ENCODE data around the gene PLAAT2.
"Not testable (repeated sequence)": the region's sequence is repeated elsewhere in the genome, so short reads cannot be mapped to it uniquely, and the experiment has no call there.

PLAAT2 gene

DNA sequence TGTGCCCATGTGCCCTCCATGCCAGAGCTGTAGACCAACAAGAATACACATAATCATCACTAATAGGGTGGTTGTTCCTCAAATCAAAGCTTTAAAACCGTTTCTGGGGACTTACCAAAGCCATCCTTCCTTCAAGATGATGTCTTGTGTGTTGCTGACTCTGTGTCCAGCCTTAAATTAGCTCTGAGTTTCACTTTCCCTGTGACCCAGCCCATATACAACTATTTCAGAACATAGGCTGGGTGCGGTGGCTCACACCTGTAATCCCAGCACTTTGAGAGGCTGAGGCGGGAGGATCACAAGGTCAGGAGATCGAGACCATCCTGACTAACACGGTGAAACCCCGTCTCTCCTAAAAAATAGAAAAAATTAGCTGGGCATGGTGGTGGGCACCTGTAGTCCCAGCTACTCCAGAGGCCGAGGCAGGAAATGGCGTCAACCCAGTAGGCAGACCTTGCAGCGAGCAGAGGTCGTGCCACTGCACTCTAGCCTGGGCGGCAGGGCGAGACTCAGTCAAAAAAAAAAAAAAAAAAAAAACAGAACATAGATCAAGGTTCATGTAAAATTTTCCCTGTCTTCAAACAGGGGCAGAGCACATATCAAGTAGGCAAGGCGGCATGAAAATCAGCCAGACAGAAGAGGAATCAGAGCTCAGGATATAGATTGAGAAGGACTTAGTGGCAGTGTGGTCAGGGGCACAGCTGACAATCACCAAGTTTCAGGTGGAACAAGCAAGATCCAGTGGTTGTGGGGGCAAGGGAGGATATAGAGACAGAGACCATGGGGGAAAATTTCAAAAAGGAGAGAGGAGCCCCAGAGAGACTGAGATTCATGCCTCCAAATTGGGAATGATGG, at the start of gene PLAAT2:
Gene PLAAT2, minus strand, starts transcription at position 179 of the 855 bp plus-strand sequence. Its CDS starts 55 bp downstream, at position 124.
- no peak for DNase-seq

DNA sequence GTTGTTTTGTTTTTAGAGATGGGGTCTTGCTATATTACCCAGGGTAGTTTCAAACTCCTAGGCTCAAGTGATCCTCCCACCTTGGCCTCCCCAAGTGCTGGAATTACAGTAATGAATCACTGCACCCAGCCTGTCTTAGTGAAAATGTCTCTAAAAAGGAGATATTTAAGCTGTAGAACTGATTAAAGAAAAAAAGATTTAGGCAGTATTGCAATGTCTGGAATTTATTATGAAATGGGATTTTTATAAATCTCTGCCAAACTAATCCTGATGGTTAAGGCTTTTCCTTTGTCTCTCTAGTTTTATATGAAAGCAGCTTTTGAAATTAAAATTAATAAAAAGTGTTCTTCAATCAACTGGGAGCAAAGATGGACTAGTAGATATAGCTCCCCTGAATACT, 49.0 kb upstream of the PLAAT2 start:
- no peak for DNase-seq

DNA sequence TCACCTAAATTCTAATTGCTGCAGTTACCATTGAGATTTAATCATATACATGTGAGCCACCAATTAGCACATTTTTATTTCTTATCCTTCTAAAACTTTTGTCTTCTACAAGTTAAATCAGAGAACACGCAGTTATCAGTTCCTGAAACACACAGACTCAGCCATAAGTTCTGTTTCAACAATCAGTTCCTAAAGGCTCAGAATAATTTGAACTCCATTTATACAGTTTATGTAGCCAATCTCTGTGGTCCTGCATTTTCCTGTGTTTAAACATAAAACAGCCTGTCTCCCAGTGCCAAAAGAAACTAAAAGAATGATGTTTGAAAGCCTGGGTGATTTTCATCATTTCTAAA, 48.2 kb upstream of the PLAAT2 start:
- no peak for DNase-seq

DNA sequence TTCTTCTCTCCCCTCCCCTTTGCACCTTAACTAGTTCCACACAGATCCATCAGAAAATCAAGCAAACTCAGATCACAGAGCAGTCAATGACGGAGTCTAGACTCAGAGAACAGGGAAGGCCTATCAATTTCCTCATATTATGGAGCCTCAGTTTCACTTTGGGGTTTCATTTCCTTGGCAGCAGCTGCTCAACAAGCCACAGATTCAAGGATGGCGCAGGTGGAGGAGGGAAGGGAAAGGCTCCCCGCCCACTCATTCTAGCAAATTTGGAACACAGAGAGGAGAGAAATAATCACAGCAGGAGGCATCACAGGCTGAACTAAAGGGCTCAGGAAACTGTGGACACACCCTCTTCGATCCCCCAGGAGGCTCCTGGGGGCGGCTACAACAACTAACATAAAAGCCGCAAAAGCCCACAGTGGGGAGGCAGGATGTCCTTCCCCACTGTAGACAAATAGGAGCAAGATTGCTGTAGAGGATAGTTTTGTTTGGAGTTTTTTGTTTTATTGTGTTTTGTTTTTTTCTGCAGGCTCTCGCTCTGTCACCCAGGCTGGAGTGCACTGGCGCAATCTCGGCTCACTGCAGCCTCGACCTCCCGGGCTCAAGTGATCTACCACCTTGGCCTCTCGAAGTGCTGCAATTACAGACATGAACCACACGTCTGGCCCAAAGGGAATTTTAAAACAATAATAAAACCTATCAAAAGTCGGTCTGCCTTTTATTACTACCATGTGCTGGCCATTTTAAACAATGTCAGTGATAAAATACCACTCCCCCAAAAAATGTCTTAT, 47.6 kb upstream of the PLAAT2 start:
- DNase-seq, result no peak

DNA sequence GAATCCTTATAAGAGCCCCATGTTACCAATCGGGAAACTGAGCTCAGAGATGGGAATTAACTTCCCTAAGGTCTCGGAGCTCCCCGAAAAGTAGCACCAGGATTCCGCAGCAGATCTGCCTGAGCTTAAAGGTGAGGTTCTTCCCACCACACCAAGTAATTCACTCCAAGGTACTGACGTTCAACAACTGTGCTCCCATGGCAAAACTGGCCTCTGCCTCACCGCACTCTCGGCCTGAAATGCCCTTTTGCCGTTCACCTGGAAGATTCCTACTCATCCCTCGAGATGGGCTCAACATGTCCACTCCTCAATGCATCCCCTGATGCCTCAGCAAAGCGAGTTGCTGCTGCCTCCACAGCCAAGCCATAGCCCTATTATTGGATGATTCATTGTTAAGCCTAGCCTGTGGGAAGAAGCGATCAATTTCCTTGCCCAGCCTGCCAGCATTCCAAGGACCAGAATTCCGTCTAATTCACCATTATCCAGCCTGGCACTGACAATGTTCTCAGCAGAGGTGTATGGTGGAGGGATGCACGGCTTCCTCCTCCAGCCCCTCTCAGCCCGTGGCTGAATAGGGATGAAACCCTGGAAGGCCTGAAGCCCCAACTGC, 46.9 kb upstream of the PLAAT2 start:
- DNase-seq, result no peak

DNA sequence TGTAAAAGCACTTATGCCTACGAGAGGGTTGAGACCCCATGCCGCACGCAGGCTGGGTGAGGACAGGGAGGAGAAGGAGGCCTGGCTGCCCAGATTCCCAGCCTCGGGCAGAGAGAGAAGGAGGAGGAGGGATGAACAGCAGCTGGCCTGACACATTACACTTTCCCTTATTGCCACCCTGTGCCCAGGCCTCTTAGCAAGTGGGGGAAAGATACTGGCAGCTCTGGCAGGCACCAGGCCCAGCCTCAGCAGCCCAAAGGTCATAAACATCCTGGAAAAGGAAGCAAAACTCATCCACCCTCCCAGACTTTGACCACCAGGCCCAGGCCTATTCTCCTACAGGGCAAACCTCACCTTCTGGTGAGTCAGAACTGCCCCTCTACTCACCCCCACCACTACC, 46.4 kb upstream of the PLAAT2 start:
- DNase-seq, result no peak

DNA sequence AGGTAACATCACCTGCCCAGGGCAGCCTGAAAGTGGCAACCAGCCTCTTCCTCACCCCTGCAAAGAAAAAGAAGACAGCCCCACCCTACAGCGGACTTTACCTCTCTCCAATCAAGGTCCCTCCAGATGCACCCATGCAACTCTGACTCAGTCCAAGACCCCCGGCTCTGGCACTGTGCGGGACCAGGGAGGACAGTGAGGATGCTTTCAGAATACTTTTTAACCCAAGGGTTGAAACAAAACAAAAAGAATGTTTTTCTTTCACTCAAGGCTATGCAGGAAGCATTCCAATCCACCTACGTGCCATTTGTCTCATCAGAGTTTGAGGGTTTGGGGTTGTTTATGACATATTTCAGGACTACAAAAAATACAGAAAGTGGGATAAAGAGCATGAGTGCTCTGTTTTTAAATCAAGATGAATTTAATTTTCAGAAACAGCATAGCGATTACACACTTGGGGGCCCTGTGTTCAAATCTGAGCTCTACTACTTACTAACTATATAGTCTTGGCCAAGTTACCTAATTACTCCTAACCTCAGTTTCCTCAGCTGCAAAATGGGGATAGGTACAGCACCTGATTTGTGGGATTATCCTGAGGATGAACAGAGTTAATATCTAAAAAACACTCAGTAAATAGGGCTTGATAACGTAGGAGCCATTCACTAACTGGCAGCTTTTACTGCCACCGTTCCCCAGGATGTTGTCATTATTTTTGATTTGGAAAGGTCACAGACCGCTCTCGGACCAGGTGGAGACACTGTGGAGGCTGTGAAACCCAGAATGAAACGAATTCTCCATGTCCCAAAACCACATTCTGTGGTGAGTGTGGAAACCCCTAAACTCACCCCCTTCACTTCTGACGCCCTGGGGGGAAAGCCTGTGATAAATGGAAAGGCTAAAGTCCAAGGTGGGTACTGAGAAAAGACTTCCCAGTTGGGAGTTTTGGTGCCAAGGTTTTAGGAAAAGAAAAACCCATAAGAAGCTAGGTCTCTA, 45.5 kb upstream of the PLAAT2 start:
- no peak for DNase-seq

DNA sequence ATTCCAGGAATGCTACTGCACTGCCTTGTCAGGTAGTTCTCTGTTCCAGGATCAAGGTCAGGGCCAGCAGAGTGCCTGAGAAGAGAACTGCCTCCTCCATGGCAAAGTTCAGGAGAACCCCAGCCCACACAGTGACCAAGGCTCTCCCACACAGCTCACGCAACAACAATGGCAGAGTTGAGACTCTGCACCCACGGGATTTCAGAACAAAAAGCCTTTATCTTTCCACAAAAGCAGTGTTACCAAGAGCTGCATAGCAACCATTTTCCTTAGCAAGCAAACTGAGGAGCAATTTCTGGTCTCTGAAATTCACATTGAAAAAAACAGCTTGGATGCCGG, 40.0 kb upstream of the PLAAT2 start:
- no peak for DNase-seq

DNA sequence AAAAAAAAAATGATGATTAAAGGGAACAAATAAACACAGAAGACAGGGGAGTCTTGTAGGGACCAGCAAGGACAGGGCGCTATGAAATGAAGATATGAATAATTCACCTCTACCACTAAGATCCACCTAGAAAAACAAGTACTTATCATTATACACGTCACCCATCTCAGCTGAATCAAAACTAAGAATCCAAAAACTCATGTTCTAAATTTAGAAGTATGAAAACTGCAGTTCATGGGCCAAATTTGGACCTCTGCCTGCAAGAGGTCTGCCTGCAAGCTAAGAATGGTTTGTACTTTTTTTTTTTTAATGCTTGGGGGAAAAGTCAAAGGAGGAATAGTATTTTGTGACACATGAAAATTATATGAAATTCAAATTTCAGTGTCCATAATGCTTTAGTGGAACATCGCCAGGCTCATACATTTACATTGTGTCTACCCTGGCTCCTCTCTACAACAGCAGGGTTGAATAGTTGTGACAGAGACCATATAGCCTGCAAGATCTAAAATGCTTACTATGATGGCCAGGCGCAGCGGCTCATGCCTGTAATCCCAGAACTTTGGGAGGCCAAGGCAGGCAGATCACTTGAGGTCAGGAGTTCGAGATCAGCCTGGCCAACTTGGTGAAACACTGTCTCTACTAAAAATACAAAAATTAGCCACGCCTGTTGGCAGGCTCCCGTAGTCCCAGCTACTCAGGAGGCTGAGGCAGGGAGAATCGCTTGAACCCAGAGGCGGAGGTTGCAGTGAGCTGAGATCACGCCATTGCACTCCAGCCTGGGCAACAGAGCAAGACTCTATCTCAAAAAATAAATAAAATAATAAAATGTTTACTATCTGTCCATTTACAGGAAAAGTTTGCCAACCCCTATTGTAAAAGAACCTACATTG, 39.4 kb upstream of the PLAAT2 start:
- DNase-seq, result not testable (repeated sequence)

DNA sequence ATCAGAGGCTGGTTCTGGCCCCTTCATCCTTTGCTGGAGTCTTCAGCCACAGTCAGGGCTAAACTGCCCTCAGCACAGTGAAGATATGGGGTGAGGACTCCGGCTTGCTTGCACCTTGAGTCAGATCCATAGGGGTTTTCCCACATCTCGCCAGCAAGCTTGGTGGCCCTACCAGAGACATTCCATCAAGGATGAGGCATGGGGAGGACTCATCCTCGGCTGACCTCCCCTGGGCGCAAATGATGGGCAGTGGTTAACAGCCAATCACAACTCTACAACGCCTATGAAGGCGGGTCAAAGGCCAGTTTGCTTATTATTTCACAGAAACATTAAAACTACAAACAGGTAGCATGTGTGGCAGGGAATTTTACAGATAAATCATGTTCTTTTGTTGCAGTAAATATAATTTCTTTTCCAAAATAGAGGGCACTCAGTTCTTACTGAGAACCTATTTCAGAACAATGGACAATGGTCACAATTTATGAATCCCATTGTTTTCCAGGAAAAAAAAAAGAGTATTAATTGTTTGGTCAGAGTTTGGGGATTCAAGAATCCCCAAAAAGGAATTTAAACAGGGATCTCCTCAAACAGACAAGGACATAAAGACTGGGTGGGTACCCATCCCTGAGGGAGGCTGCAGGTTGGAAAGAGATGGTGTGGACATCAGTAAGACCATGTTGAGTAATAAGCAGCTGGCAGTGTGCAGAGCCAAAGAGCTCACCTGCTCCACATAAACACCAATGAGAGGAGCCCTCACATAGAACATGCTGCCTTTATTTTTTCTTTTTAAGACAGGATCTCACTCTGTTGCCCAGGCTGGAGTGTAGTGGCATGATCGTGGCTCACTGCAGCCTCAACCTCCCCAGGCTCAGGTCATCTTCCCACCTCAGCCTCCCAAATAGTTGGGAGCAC, 36.3 kb upstream of the PLAAT2 start:
- DNase-seq, result no peak

DNA sequence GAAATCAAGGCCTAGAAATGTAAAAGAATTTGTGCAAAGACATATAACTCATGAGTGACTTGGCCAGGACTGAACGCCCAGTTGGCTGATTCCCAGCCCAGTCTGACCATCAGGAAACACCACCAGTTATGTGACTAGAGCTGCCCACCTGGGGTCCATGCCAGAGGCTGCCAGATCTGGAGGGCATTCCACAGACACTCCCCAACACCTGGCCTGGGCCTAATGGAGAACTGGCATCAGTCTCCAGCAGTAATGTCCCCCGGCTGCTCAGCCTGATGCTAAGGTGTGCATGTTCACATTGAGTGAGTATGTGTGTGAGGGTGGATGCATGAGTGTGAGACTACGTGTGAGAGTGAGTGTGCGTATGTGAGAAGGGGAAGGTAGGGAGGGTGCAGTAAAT, 35.4 kb upstream of the PLAAT2 start:
- no peak for DNase-seq

DNA sequence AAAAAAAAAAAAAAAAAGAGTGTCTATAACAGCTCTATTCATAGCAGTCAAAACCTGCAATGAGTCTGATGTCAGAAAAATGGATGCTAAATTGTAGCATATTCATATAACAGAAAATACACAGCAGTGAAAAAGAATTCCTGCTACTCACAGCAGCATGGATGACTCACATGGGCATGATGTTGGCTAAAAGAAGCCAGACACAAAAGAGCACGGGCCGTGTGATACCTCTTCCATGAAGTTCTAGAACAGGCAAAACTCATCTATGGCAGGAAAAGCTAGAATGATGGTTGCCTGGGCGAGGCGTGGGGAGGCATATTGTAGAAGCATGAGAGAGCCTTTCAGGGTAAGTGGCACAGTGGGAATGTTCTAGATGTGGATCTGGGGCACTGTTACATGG, 32.1 kb upstream of the PLAAT2 start:
- DNase-seq, result no peak

DNA sequence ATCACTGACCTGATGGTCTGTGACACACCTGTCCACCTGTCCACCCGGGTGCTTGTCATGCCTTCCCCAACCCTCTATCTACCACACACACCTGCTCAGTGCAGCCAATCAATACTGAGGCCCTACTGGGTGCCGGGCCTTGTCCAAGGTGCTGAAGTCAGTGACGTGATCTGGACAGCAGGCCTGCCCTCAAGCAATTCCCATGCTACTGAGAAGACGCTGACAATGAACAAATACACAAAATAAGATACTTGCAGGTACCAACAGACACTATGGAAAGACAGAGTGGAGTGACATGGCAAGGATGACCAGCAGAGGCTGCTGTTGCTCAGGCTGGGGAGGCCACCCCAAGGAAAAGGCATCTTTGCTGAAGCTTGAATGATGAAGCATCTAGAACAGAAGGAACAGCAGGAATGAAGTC, 29.8 kb upstream of the PLAAT2 start:
- DNase-seq, result no peak

DNA sequence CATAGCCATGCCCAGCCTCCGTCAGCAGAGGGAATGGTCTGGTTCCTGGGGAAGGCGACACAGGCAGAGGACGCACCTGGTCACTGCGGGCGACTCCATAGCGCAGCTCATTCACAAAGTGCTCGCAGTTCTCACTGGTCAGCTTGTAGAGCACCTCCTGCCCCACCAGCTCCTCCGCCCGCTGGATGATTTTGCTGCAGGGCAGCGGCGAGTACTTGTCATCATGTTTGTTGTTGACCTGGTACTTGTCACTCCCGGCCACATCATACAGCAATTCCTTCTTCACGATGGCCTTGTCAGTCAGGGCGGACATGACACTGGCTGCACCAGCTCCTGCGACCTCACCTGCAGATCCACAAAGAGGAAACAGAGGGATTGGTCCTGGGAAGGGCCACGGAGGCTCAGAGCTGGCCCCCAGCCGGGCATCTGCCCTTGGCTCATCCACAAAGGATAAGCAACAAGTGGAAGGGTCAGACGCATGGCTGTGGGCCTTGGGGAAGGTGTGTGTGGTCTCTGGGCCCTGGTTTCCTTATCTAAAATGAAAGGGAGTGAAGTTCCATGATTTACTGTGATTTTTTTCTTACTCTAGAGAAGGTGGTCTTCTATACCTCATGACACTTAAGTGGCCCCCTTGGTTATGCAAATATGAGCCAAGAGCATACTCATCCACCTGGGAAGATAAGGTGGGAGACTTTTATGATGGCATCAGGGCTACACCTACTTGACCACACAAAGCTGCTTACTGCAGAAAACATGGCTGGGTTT, 27.0 kb upstream of the PLAAT2 start:
- DNase-seq, result no peak

DNA sequence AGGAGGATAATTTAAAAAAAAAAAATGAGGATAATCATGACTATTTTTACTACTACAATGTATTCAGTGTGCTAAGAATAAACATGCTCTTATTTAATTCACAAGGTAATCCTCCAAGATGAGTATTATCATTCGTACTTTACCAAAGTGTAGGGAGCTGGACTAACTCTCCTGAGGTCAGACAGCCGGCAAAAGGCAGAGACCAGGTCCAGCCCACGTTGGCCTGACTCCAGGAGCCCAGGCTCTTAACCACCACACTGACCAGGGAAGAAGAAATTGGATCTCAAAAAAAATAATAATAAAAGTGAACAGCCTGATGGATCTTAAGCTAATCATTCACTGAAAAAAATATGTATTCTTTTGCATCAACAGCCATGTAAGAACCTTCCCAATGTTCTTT, 25.8 kb upstream of the PLAAT2 start:
- no peak for DNase-seq

DNA sequence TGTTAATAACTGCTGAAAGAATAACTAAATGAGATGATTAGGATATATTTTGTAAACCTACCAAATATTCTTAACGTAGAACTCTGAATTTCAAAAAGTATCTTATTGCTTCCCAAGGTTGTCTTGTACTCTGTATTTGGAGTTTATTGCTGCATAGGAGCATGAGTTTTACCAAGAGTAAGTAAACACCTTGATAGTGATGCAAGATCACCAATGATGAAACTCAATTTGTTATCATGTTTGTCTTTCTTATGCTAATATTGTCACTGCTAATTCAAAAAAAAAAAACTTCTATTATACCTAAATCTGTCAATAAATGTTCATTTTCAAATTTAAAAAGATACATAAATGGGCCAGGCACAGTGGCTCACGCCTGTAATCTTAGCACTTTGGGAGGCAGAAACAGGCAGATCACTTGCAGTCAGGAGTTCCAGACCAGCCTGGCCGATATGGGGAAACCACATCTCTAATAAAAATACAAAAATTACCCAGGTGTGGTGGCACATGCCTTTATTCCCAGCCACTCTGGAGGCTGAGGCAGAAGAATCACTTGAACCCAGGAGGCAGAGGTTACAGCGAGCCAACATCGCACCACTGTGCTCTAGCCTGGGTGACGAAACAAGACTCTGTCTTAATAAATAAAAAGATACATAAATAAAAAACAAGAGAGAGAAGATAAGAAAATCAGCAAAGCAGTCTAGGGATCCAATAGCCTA, 23.4 kb upstream of the PLAAT2 start:
- DNase-seq, result no peak

DNA sequence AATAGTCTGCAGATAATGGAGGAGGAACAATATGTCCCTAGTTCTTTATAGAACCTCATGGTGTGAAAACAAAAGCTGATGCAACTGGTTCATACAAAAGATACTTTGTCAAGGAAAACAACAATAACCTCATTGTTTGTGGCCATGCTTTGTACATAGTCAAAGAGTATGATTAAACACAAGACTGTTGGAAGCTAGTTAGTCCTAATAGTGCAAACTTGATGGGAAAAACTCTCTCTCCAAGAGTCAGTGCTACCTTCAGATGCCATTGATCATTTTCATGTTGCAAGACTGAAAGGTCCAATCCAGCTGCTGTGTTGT, 20.1 kb upstream of the PLAAT2 start:
- DNase-seq, result no peak

DNA sequence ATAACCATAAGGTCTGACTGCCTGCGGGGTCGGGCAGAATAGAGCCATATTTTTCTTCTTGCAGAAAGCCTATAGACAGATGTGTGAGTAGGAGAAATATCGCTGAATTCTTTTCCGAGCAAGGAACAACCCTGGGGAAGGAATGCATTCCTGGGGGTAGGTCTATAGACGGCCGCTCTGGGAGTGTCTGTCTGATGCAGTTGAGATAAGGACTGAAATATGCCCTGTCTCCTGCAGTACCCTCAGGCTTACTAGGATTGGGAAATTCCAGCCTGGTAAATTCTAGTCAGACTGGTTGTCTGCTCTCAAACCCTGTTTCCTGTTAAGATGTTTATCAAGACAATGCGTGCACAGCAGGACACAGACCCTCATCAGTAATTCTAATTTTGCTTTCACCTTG, 18.0 kb upstream of the PLAAT2 start:
- not testable (repeated sequence) for DNase-seq

DNA sequence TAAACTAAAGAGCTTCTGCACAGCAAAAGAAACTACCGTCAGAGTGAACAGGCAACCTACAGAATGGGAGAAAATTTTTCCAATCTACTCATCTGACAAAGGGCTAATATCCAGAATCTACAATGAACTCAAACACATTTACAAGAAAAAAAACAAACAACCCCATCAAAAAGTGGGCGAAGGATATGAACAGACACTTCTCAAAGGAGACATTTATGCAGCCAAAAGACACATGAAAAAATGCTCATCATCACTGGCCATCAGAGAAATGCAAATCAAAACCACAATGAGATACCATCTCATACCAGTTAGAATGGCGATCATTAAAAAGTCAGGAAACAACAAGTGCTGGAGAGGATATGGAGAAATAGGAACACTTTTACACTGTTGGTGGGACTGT, 15.7 kb upstream of the PLAAT2 start:
- not testable (repeated sequence) for DNase-seq

Measured in amniotic stem cell (primary cell).